Osteoblast (primary cell): ENCODE data around the gene ADORA1. TPM values are rescaled to one million over a fixed set of nuclear protein-coding genes. Genes with fewer than 3 reads are reported as not detected.

Source experiments
- DNase-seq: peaks from one replicate; pipeline ENCODE4 v3.0.0; 2011; ENCODE audit warnings: low spot score, mixed read lengths; ENCODE audit not compliant: insufficient read length; ENCODE audit errors: missing footprints
- H2AFZ ChIP-seq: 2 replicates; pipeline ENCODE4 v1.6.0; 2011; ENCODE audit warnings: mild to moderate bottlenecking, low read length
- H3K27ac ChIP-seq: 2 replicates; pipeline ENCODE4 v1.5.1; 2011; ENCODE audit warnings: mild to moderate bottlenecking, low read depth, low read length, moderate library complexity
- H3K27me3 ChIP-seq: 2 replicates; pipeline ENCODE4 v1.6.0; 2012; ENCODE audit warnings: mild to moderate bottlenecking, control low read depth, inconsistent platforms, low read length, moderate library complexity; ENCODE audit not compliant: insufficient read depth
- H3K36me3 ChIP-seq: 2 replicates; pipeline ENCODE4 v1.5.1; 2011; ENCODE audit warnings: mild to moderate bottlenecking, low read length, control low read depth, moderate library complexity; ENCODE audit not compliant: insufficient read depth
- H3K4me1 ChIP-seq: 2 replicates; pipeline ENCODE4 v1.5.1; 2011; ENCODE audit warnings: mild to moderate bottlenecking, low read length, control low read depth, moderate library complexity; ENCODE audit not compliant: insufficient read depth
- H3K4me2 ChIP-seq: 2 replicates; pipeline ENCODE4 v1.6.0; 2011; ENCODE audit warnings: mild to moderate bottlenecking, low read length; ENCODE audit not compliant: insufficient read depth
- H3K4me3 ChIP-seq: fragments of 200-600 bp; sonication (generic); 3 replicates; pipeline ENCODE4 v1.5.1; 2012; ENCODE audit warnings: mild to moderate bottlenecking, low read length, inconsistent platforms; ENCODE audit not compliant: insufficient read depth
- H3K79me2 ChIP-seq: 2 replicates; pipeline ENCODE4 v1.6.0; 2012; ENCODE audit warnings: mild to moderate bottlenecking, low read length, control low read depth, inconsistent platforms; ENCODE audit not compliant: insufficient read depth
- H3K9me3 ChIP-seq: 2 replicates; pipeline ENCODE4 v1.5.1; 2011; ENCODE audit warnings: low read depth, low read length, control low read depth
- H4K20me1 ChIP-seq: 2 replicates; pipeline ENCODE4 v1.6.0; 2012; ENCODE audit warnings: mild to moderate bottlenecking, low read length, control low read depth; ENCODE audit not compliant: insufficient read depth
- CTCF ChIP-seq: IDR thresholded peaks from 2 replicates; pipeline ENCODE4 v1.5.1; 2011; ENCODE audit warnings: mild to moderate bottlenecking, low read depth, low read length, moderate library complexity; ENCODE audit errors: extremely low read depth
- total RNA-seq: library from RNA; depleted of rRNA; stranded (reverse); fragments of >200 nt; gene quantifications from 2 replicates; pipeline ENCODE4 v1.2.3, GENCODE V29; 2012

ADORA1 gene
- total RNA-seq, 1 donor: 4.0 TPM

GRCh38 chr1:203173566-203173965 is 46.0 kb downstream of the ADORA1 start:
- no peaks in the 10 kb centered on the region for H3K9me3 ChIP-seq
- H2AFZ ChIP-seq: no peak overlapping the region
- peaks cover 36% of the 10 kb centered on the region for H3K4me1 ChIP-seq
- H4K20me1 ChIP-seq: no peaks in the 10 kb centered on the region
- H3K36me3 ChIP-seq: no peaks in the 10 kb centered on the region
- no peaks in the 10 kb centered on the region for H3K79me2 ChIP-seq
- peak; percentile 3 for DNase-seq
- no peak for TF ChIP-seq CTCF
- no peak overlapping the region for H3K4me3 ChIP-seq
- H3K27ac ChIP-seq: no peak overlapping the region
- no peaks in the 10 kb centered on the region for H3K27me3 ChIP-seq
- no peak overlapping the region for H3K4me2 ChIP-seq

- no peaks in the 10 kb centered on the region for H3K9me3 ChIP-seq
- no peak for TF ChIP-seq CTCF
- H3K36me3 ChIP-seq: no peaks in the 10 kb centered on the region
- H4K20me1 ChIP-seq: no peaks in the 10 kb centered on the region
- peak; percentile 31 for DNase-seq
- no peak overlapping the region for H3K4me2 ChIP-seq
- H2AFZ ChIP-seq: no peak overlapping the region
- H3K4me3 ChIP-seq: no peak overlapping the region
- no peak overlapping the region for H3K27ac ChIP-seq
- peaks cover 36% of the 10 kb centered on the region for H3K4me1 ChIP-seq
- H3K79me2 ChIP-seq: no peaks in the 10 kb centered on the region
- no peaks in the 10 kb centered on the region for H3K27me3 ChIP-seq
Observed at GRCh38 chr1:203174324-203174985, 46.9 kb downstream of the ADORA1 start.

GRCh38 chr1:203175237-203175826 is 47.8 kb downstream of the ADORA1 start, which contains the start of gene MYBPH:
MYBPH (minus strand) TSS chr1:203175826; CDS start chr1:203175755, 71 bp downstream.
- Histone ChIP-seq H2AFZ (no peak within 1 kb of the TSS), H3K4me3 (no peak within 1 kb of the TSS), H3K79me2 (no peaks in the 10 kb centered on the region), H3K4me1 (peaks cover 36% of the 10 kb centered on the region), H3K9me3 (no peaks in the 10 kb centered on the region), H3K4me2 (peak within 1 kb of the TSS; percentile 14), H4K20me1 (no peaks in the 10 kb centered on the region), H3K27me3 (no peaks in the 10 kb centered on the region), H3K27ac (peak within 1 kb of the TSS; percentile 82), H3K36me3 (no peaks in the 10 kb centered on the region)
- peak; percentile 76 for DNase-seq
- no peak for TF ChIP-seq CTCF

- Histone ChIP-seq H2AFZ (no peak overlapping the region), H3K4me3 (no peak overlapping the region), H3K27ac (peak overlapping the region; percentile 82), H3K4me2 (no peak overlapping the region), H3K27me3 (no peaks in the 10 kb centered on the region), H3K4me1 (peaks cover 36% of the 10 kb centered on the region), H3K79me2 (no peaks in the 10 kb centered on the region), H3K9me3 (no peaks in the 10 kb centered on the region), H3K36me3 (no peaks in the 10 kb centered on the region), H4K20me1 (no peaks in the 10 kb centered on the region)
- DNase-seq: peak; percentile 81
- TF ChIP-seq CTCF: no peak
Observed at GRCh38 chr1:203175827-203176241, 48.3 kb downstream of the ADORA1 start.
